HG03175 (cell line): Measurements from ENCODE around the gene COL23A1.

Source experiments
- ATAC-seq: cut with Tn5 transposase; IDR thresholded peaks from one replicate; pipeline ENCODE4 v1.9.1; 2021; ENCODE audit warnings: mild to moderate bottlenecking, moderate library complexity; ENCODE audit not compliant: unreplicated experiment

The COL23A1 gene

DNA sequence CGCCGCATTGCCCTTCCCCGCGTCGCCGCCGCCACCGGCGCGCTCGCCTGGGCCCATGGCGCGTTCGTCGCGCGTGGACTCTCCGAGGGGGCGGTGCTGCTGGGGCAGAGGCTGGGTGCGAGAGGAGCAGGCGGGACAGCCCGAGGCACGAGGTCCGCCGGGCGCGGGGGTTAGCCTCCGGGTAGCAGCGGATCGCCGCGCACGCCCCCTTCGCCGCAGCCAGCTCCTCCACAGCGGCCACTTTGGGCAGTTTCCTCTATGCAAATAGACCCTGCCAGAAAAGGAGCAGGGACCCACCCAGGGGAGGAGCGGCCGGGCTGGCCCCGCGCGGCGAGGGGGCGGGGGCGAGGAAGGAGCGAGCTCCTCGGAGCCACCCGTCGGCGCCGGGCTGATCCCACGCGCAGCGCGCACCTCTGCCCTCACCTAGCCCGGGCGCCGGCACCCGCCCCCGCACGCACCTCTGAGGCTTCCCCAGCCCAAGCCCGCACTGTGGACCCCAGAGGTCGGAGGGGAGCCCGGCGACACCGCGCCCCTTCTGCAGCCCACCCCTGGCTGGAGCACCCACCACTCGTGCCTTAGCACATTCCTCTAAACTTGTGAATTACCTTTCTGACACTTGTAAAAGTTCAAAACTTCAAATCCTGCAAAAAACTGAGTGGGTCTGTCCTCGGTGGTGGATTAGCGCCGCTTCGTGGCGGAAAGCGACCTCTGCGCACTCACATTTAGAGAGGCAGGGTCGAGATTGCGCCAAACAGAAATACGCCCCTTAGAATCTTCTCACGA, at the start of gene COL23A1:
Gene COL23A1, minus strand, starts transcription at position 253 of the 783 bp plus-strand sequence.
- no peak for ATAC-seq

DNA sequence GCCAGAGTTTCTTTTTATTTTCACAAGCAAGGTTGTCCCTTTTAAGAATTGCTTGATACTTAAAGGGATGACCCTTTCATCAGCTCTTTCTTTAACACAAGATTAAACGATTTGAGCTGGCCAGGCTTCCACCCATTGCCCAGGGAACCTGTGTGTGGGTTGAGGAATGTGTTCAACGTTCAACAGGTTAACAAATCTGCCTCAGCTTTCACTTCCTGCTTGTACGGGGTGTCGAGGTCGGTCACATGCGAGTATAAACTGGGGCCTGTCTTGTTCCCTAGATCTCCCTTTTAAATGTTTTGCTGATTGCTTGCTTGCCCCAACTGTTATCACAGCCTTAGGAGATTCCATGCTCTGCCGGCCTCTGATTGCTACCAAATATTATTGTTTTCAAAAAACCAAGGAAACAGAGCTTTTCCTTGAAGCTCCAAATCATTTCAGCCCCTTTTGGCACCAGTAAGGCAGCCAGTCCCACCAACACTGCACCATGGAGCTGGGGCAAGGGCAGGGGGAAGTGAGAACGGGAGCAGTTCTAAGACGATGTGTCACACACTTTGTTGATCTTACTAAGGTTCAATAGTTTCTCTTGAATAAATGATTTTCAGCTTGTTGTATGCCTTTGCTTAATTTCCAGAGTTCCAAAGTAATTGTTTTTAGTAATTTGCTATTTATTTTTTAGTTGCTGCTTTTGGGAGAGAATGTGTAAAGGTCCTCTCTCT, 47.3 kb upstream of the COL23A1 start:
- ATAC-seq = no peak

DNA sequence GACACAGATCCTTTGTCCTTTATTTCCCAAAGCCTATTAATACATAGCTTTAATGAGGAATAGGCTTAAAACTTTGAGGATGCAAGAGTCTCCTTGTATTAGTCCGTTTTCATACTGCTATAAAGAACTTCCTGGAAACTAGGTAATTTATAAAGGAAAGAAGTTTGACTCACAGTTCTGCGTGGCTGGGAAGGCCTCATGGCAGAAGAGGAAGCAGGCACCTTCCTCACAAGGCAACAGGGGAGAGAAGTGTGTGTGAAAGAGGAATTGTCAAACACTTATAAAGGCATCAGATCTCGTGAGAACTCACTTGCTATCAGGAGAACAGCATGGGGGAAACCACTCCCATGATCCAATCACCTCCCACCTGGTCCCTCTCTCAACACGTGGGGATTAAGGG, 42.1 kb upstream of the COL23A1 start:
- no peak for ATAC-seq

DNA sequence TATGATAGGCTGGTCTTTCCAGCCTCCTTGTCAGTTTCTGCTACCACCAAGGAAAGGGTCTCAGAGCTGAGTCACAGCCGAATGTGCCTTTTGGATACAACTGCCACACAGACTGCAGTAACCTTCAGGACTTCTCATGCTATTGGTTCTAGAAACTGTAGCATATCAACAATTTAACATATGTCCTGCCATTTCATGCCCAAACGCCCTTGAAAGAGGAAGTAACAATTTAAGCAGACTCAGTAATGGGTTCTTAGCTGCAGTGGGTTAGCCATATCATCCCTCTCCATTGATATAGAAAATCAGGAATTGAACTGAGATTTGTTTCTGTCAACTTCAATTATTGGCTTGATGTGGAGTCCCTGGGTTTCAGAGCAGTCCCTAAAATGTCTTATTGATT, 40.8 kb upstream of the COL23A1 start:
- no peak for ATAC-seq

DNA sequence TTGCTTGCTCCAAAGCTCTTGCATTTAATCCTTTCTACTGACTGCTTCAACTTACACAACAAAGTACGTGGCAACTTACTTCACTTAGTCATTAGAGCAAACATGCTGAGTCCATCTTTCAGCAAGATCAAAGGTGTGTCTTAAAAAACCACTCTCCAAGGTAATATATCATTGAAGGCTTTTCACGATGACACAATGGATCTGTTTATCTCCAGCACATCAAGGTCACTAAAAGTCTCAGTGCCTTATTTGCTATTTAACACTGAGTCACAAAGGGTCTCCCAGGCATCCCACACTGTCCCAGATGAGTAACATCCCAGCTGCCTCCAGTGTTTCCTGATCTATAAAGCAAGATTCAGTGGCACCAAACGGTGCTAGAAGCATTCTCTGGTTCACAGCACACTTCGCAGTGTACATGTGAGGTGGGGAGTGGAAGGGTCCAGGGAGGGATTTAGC, 40.3 kb upstream of the COL23A1 start:
- no peak for ATAC-seq

DNA sequence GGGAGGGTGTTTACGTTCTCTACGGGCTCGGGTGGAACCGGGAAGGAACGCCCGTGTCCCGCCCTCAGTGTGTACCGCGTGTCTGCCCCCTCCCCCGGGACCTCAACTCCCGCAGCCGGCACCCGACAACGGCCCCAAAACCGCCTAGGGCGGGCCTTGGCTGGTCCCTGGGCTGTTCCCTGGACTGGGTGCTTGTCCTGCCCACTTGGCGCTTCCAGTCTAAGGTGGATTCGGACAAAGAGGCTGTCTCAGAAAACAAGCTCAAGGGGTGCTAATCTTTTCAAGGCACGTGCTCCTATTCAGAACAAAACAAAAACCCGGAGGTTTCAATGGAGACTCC, 37.0 kb upstream of the COL23A1 start:
- ATAC-seq = no peak

DNA sequence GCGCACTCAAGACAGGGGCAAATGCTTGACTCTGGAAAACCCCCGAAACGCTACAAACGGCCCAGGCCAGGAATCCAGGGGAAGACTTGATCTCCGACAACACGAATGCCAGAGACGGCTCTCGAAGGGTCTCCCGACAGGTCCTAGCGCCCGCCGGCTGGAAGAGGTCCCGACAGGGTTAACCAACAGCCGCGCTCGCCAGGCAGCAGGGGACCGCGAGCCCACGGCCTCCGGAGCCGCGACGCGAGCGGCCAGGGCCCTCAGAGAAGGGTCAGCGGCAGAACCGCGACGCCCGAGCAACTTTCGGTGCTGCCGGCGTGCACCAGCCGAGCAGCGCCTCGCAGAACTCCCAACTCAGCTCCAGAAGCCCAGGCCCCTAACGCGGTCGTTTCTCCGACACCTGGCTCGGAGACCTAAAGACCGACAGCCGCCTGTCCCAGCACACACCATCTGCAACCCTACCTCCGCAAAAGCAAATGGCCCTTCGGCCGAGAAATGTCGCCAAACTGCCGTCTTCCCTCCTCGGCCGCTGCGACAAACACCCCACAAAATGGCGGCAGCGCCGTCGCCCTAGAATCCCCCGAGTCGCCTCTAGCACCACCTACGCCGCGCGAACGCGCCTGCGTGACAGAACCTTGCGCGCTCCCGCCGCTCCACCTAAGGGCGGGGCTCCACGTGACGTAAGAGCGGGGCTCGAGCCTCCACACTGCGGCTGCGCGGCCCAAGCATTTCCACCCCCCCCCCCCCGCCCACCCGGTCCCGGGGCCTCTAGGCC, 36.5 kb upstream of the COL23A1 start, which contains the start of gene CLK4:
Gene CLK4, minus strand, starts transcription at position 567 of the 775 bp plus-strand sequence. CDS start 3,634 bp downstream, outside the sequence.
- ATAC-seq = peak; percentile 84

DNA sequence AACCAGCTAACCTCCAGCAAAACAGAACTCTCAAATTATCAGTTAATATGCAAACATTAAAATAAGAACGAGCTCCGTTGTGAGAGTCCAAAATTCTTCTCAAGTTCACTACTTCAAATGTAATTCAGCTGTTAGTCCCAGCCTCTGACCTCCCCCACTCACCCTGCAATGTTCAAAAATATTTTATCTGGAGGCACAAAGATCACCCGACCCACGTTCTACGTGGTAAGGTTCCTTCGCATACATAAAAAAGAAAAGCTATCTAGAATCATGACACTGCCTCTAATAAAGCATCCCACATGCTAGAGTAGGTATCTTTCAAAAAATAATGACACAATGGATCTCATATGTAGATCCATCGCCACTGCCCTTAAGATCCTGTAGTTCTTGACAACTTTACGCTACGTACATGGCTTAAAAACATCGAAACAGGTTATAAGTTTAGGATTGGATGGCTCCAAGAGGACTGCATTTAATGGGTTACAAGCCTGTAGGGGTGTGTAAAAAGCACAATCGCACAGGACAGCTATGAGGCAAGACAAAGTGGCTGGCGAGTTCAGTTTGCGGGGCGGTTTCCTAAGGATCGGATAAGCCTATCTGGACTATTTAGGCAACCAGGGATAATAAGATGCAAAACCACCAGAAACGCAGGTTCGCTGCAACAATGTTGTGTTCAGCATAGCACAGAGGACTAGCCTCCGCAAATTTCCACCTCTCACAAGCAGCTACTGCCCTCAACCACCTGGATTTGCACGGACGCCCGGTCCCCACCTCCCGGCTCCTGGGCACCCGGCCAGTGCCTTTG, 35.7 kb upstream of the COL23A1 start:
- ATAC-seq = peak; percentile 21

DNA sequence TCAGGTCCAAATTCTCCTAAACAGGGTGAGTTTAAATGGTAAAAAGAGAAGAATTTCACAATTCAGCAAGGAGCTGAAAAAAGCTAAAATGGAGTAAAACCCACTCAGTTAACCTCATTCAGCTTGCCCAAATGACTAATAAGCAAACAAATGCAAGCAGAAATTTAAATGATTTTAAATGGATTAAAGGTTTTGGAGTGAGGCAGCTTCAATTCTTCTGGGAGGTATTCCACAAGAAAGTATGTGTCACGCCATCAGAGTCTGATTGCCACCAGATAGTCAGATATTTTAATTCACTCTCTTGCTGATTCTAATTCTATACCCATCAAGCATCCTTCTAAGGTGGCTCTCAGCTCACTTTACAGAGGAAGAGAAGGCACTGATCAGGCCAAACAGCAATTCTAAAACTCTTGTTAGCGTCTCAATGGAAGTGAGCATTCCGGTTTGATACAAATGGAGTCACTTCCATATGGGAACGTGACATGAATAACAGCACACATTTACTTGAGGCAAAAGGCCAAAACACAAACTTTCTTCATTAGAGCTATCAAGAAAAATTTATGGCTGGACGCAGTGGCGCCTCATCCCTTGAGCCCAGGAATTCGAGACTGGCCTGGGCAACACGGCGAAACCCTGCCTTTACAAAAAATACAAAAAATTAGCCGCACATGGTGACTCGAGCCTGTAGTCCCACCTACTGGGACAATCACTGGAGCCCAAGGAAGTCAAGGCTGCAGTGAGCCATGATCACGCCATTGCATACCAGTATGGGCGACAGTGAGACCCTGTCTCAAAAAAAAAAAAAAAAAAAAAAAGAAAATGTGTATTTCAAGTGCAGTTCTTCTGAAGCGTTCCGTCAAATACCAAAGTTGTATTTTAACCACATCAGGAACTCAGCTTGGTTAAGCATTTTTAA, 34.7 kb upstream of the COL23A1 start:
- no peak for ATAC-seq

DNA sequence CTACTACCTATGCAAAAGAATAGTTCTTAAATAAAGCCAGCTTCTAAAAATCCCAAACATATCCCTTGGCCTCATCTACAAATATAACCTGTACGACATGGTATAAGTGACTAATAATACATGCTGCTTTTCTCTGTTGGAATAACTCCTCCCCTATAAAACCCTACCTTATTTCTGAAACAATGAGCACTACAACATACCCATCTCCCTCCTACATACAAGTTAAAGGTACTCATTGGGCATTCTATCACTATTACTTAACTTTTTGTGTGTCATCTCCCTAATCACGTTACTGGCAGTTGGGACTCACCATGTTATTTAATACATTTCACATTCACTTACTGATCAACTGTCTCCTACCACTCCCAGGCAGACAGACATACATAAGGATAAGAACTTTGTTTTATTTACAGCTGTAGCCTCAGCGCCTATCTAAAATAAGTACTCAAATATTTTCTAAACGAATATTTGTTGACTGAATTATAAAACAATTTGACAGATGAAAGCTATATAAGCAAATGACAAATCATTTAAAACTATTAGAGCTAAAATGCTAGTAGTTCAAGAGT, 32.6 kb upstream of the COL23A1 start:
- ATAC-seq = no peak

DNA sequence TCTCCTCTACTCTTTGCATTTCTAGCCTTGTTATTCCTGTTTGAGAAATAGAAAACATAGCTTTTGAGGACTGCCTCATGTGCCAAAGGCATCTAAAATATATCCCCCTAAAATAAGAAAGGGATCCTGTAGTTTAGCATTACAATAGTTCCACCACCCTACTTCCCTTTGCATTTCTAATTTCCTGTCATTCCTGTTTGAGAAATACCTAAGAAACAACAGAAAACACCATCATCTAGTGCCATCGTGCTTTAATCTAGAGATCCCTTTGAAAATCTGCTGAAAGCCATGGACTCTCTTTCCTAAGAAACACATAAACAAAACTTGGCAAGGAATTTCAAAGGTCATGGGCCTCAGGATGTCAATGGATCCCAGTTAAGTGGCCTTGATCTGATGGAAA, 29.2 kb upstream of the COL23A1 start:
- ATAC-seq = no peak

DNA sequence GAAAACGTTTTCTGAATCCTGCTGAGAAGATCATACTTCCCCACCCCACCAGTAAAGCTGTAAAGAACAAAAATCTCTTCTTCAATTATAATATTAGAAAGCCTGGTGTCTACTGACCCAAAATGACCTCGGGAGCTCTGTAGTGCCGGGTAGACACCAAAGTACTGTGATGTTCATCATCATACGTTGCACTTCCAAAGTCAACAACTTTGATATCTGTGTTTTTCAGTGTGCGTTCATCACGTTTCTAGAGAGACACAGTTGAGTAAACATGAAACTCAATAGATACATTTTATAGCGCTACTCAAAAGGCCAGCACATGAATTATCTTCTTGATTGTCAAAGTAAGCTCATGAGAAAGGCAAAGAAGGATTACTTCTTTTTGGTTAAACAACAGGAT, 22.1 kb upstream of the COL23A1 start:
- ATAC-seq = no peak

DNA sequence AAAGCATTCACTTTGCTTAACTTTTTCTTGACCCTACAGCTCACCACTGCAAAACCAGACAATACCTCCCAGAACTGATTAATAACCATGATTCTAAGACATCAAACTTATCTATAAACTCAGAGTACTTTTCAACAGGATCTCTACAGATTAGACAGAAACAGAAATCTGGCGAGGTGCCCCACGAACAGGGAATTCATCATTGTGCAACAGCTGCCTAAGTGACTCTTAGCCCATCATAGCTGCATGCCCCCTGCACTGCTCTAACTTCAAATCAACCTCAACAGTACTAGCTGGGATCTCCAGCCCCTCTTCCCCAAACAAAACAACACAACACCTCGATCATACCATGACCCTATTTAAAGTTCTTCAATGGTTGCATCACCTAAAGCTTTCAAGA, 16.1 kb upstream of the COL23A1 start:
- ATAC-seq = no peak

DNA sequence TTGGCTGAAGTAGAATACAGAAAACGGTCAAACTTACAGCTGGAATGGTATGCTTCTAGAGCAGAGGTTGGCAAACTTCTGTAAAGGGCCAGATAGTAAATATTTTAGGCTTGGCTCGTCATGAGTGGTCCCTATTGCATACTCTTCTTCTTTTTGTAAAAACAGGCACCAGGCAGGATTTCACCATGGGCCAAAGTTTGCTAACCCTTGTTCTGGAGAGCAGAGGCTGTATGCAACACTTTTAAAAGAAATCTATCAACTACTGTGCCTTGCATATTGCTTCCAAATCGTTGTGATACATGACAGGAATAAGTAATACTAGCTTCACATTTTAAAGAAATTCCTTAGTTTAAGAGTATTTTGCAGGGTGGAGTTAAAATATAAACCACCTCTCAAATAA, 15.6 kb upstream of the COL23A1 start:
- no peak for ATAC-seq

DNA sequence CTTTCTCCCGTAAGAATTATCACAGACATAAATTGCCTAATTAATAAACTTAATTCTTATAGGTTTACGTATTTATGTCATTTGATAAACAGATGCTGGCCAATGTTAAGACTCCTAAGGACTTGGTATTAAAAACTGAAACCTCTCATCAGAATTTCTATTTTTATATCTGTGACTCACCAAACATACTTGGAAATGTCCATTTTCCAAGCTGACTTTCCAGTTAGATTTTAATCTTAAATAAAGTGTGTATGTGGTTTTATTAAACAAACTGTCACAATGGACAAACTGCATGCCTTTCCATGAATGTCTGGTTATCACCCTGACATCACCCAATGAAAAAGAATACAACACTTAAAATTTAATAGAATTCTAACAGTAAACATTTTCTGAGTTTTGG, 12.6 kb upstream of the COL23A1 start:
- no peak for ATAC-seq

DNA sequence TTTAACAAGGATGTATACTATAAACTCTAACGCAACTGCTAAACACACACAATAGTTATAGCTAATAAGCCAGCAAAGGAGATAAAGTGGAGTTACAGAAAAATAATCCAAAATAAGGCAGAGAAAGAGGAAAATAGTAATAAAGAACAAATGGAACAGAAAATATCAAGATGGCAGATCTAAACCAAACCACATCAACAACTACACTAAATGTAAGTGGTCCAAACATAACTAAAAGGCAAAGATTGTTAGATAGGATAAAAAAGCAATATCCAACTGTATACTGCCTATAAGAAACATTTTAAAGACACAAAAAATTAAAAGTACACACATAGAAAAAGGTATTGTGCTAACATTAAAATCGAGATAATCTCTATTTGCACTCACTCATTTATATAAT, 5.6 kb upstream of the COL23A1 start:
- ATAC-seq = no peak

DNA sequence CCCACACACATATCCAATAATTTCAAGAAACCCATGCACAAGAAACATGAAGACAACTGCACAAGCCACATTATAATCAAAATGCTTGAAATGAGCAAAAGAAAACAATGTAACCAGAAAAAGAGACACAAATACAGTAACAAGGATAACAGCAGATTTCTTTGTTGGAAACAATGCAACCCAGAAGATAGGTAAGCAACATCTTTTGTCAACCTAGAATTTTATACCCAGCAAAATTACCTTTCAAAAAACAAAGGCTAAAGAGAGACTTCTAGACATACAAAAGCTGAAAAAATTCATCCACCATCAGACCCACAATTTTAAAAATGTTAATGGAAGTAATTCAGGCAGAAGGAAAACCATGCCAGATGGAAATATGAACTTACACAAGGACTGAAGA, 5.0 kb upstream of the COL23A1 start:
- no peak for ATAC-seq

DNA sequence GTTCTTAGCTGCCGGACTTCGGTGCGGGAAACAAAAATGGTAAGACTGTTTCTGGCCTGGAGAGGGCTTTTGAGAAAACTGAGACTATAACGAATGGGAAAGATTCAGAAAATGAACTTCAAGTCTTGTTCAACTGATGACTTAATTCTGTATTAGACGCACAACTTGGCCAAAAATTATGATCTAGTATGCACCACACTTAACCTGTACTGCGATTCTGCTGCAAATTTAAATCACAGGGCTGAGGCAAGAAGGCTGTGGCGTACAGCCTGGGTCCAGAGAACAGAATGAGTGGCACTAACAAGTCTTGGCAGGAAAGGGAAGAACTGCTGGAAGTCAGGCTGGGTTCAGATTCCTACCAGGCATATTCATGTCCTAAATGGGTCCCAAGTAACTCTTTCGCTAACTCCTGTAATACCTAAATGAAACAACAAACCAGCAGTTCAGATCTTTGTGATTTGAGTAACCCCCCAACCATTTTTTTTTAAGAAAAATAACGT, 781 bp upstream of the COL23A1 start:
- no peak for ATAC-seq
